Mesendoderm (in vitro differentiated cells): ENCODE data around the gene CFAP141.

Source experiments
- DNase-seq: peaks from one replicate; pipeline ENCODE4 v3.0.0; 2013
- H2AK5ac ChIP-seq: 2 replicates; pipeline ENCODE4 v1.6.1; 2013; ENCODE audit warnings: low read length, inconsistent platforms
- H2BK120ac ChIP-seq: 2 replicates; pipeline ENCODE4 v1.6.1; 2013; ENCODE audit warnings: low read depth, mild to moderate bottlenecking, low read length, moderate library complexity, mixed read lengths
- H2BK15ac ChIP-seq: replicated peaks from 2 replicates; pipeline ENCODE4 v1.6.1; 2013; ENCODE audit warnings: low read depth, mild to moderate bottlenecking, moderate library complexity
- H2BK5ac ChIP-seq: 2 replicates; pipeline ENCODE4 v1.6.1; 2013; ENCODE audit warnings: low read length, inconsistent platforms
- H3K18ac ChIP-seq: 2 replicates; pipeline ENCODE4 v1.6.1; 2013; ENCODE audit warnings: mild to moderate bottlenecking, low read length, mixed read lengths
- H3K23ac ChIP-seq: one replicate; pipeline ENCODE4 v1.6.1; 2013; ENCODE audit warnings: low read length
- H3K27ac ChIP-seq: 2 replicates; pipeline ENCODE4 v1.5.1; 2013; ENCODE audit warnings: low read depth, mild to moderate bottlenecking, inconsistent platforms, low read length, moderate library complexity
- H3K27me3 ChIP-seq: 2 replicates; pipeline ENCODE4 v1.6.1; 2013; ENCODE audit warnings: low read length, control low read depth, mild to moderate bottlenecking, inconsistent platforms; ENCODE audit not compliant: insufficient read depth, poor library complexity
- H3K36me3 ChIP-seq: 2 replicates; pipeline ENCODE4 v1.6.1; 2013; ENCODE audit warnings: low read length, inconsistent platforms; ENCODE audit not compliant: control insufficient read depth, insufficient read depth
- H3K4ac ChIP-seq: one replicate; pipeline ENCODE4 v1.6.1; 2013; ENCODE audit warnings: low read depth, mild to moderate bottlenecking, low read length, moderate library complexity
- H3K4me1 ChIP-seq: 2 replicates; pipeline ENCODE4 v1.6.1; 2013; ENCODE audit warnings: low read depth, low read length, inconsistent platforms; ENCODE audit not compliant: control insufficient read depth
- H3K4me2 ChIP-seq: 2 replicates; pipeline ENCODE4 v1.6.1; 2013; ENCODE audit warnings: low read length
- H3K4me3 ChIP-seq: 2 replicates; pipeline ENCODE4 v1.5.1; 2013; ENCODE audit warnings: mild to moderate bottlenecking, low read length
- H3K56ac ChIP-seq: one replicate; pipeline ENCODE4 v1.6.1; 2013; ENCODE audit warnings: low read length
- H3K79me1 ChIP-seq: 2 replicates; pipeline ENCODE4 v1.6.1; 2013; ENCODE audit warnings: low read length, inconsistent platforms
- H3K79me2 ChIP-seq: 2 replicates; pipeline ENCODE4 v1.6.1; 2013; ENCODE audit warnings: mild to moderate bottlenecking, low read length; ENCODE audit not compliant: control insufficient read depth, insufficient read depth
- H3K9ac ChIP-seq: 2 replicates; pipeline ENCODE4 v1.6.1; 2013; ENCODE audit warnings: low read length, inconsistent platforms
- H4K5ac ChIP-seq: one replicate; pipeline ENCODE4 v1.6.1; 2013; ENCODE audit warnings: low read length
- H4K8ac ChIP-seq: one replicate; pipeline ENCODE4 v1.6.1; 2013; ENCODE audit warnings: low read depth, mild to moderate bottlenecking, control low read depth, low read length, moderate library complexity
- WGBS: extraction: QIAGEN DNeasy Blood & Tissue Kit; methylation state at CpG from one replicate; pipeline ENCODE4 v1.1.7; 2013; ENCODE audit warnings: low lambda C conversion rate, missing lambda C conversion rate; ENCODE audit not compliant: insufficient coverage; ENCODE audit errors: extremely low coverage; 5-methylcytosine and 5-hydroxymethylcytosine counted together

Gene CFAP141

GRCh38 chr1:154223621-154224020, 17.5 kb upstream of the CFAP141 start:
- no peak overlapping the region for H4K5ac ChIP-seq
- H2BK120ac ChIP-seq, result no peak overlapping the region
- no peak overlapping the region for H3K23ac ChIP-seq
- no peak overlapping the region for H2AK5ac ChIP-seq
- H3K36me3 ChIP-seq, result peaks cover 7% of the 10 kb centered on the region
- H3K56ac ChIP-seq, result no peak overlapping the region
- no peak overlapping the region for H2BK15ac ChIP-seq
- no CpG with 5 or more reads among the region's 2 CpGs for WGBS
- H3K9ac ChIP-seq, result no peak overlapping the region
- no peak overlapping the region for H4K8ac ChIP-seq
- H3K4me3 ChIP-seq, result no peak overlapping the region
- H3K18ac ChIP-seq, result no peak overlapping the region
- H3K79me1 ChIP-seq, result peaks cover 10% of the 10 kb centered on the region
- H3K27me3 ChIP-seq, result no peaks in the 10 kb centered on the region
- DNase-seq, result no peak
- no peak overlapping the region for H3K4ac ChIP-seq
- no peak overlapping the region for H2BK5ac ChIP-seq
- H3K79me2 ChIP-seq, result peaks cover 75% of the 10 kb centered on the region
- no peak overlapping the region for H3K27ac ChIP-seq
- no peak overlapping the region for H3K4me2 ChIP-seq
- peaks cover 5% of the 10 kb centered on the region for H3K4me1 ChIP-seq

- Histone ChIP-seq H2BK5ac (no peak overlapping the region), H3K79me1 (peaks cover 7% of the 10 kb centered on the region), H3K56ac (no peak overlapping the region), H3K79me2 (peaks cover 77% of the 10 kb centered on the region), H3K27ac (no peak overlapping the region), H2BK120ac (no peak overlapping the region), H3K27me3 (no peaks in the 10 kb centered on the region), H3K4me1 (peaks cover 5% of the 10 kb centered on the region), H4K5ac (no peak overlapping the region), H3K4me2 (peak overlapping the region; percentile 3), H4K8ac (no peak overlapping the region), H2BK15ac (no peak overlapping the region), H2AK5ac (no peak overlapping the region), H3K4me3 (no peak overlapping the region), H3K36me3 (peaks cover 4% of the 10 kb centered on the region), H3K4ac (no peak overlapping the region), H3K9ac (peak overlapping the region; percentile 14), H3K23ac (no peak overlapping the region), H3K18ac (no peak overlapping the region)
- no peak for DNase-seq
- WGBS, result no CpG with 5 or more reads among the region's 1 CpG
Observed at GRCh38 chr1:154222918-154223317, 16.8 kb upstream of the CFAP141 start.

- Histone ChIP-seq H3K79me1 (peaks cover 8% of the 10 kb centered on the region), H2AK5ac (no peak overlapping the region), H3K4me1 (peaks cover 5% of the 10 kb centered on the region), H4K5ac (no peak overlapping the region), H4K8ac (no peak overlapping the region), H2BK15ac (no peak overlapping the region), H3K4me3 (no peak overlapping the region), H2BK5ac (no peak overlapping the region), H3K36me3 (peaks cover 6% of the 10 kb centered on the region), H3K4me2 (peak overlapping the region; percentile 90), H3K79me2 (peaks cover 78% of the 10 kb centered on the region), H3K27me3 (no peaks in the 10 kb centered on the region), H3K4ac (no peak overlapping the region), H3K23ac (no peak overlapping the region), H2BK120ac (no peak overlapping the region), H3K27ac (no peak overlapping the region), H3K9ac (peak overlapping the region; percentile 99), H3K18ac (no peak overlapping the region), H3K56ac (peak overlapping the region; percentile 9)
- DNase-seq, result no peak
- no CpG with 5 or more reads among the region's 1 CpG for WGBS
Observed at GRCh38 chr1:154222518-154222917, 16.4 kb upstream of the CFAP141 start.

- WGBS, result no CpG with 5 or more reads among the region's 28 CpGs
Observed at GRCh38 chr1:154221278-154222001, 15.3 kb upstream of the CFAP141 start.

GRCh38 chr1:154220970-154221277, 14.8 kb upstream of the CFAP141 start:
- H3K27ac ChIP-seq, result peak overlapping the region; percentile 27
- H2AK5ac ChIP-seq, result no peak overlapping the region
- no peak overlapping the region for H2BK15ac ChIP-seq
- H4K5ac ChIP-seq, result no peak overlapping the region
- H3K4ac ChIP-seq, result peak overlapping the region; percentile 98
- H3K9ac ChIP-seq, result peak overlapping the region; percentile 99
- peaks cover 5% of the 10 kb centered on the region for H3K4me1 ChIP-seq
- WGBS, result no CpG with 5 or more reads among the region's 33 CpGs
- H3K56ac ChIP-seq, result peak overlapping the region; percentile 97
- no peak overlapping the region for H2BK5ac ChIP-seq
- peak overlapping the region; percentile 76 for H2BK120ac ChIP-seq
- H3K79me1 ChIP-seq, result peaks cover 8% of the 10 kb centered on the region
- no peak overlapping the region for H3K4me2 ChIP-seq
- H3K23ac ChIP-seq, result no peak overlapping the region
- H3K79me2 ChIP-seq, result peaks cover 74% of the 10 kb centered on the region
- H3K36me3 ChIP-seq, result peaks cover 5% of the 10 kb centered on the region
- H4K8ac ChIP-seq, result peak overlapping the region; percentile 99
- DNase-seq, result no peak
- peak overlapping the region; percentile 97 for H3K18ac ChIP-seq
- H3K27me3 ChIP-seq, result no peaks in the 10 kb centered on the region
- peak overlapping the region; percentile 97 for H3K4me3 ChIP-seq

More at GRCh38 chr1:154221278-154222001, 15.3 kb upstream of the CFAP141 start:
- Histone ChIP-seq H3K4me3 (peak overlapping the region; percentile 97), H3K4me2 (peak overlapping the region; percentile 90), H2AK5ac (peak overlapping the region; percentile 96), H3K79me1 (peaks cover 8% of the 10 kb centered on the region), H4K5ac (peak overlapping the region; percentile 12), H2BK5ac (peak overlapping the region; percentile 64), H3K27me3 (no peaks in the 10 kb centered on the region), H3K27ac (peak overlapping the region; percentile 27), H3K36me3 (peaks cover 5% of the 10 kb centered on the region), H3K18ac (peak overlapping the region; percentile 97), H3K23ac (peak overlapping the region; percentile 48), H3K79me2 (peaks cover 76% of the 10 kb centered on the region), H3K9ac (peak overlapping the region; percentile 99), H3K56ac (peak overlapping the region; percentile 97), H3K4ac (peak overlapping the region; percentile 98), H4K8ac (peak overlapping the region; percentile 99), H2BK120ac (peak overlapping the region; percentile 76), H2BK15ac (no peak overlapping the region), H3K4me1 (peaks cover 5% of the 10 kb centered on the region)
- peak; percentile 49 for DNase-seq
